Body of pancreas (tissue), 4 donors: ENCODE data around the gene NDUFS8. TPM values are rescaled to one million over a fixed set of nuclear protein-coding genes. Genes with fewer than 3 reads are reported as not detected.
A peak's percentile ranks its signal among the peaks of the same experiment; 100 is the strongest.

Source experiments
- ATAC-seq: fragments of 150-250 bp; one replicate; pipeline ENCODE4 v1.9.1; 2016
- DNase-seq, 4 donors: peaks; one replicate each; pipeline ENCODE4 v3.0.0-alpha.2; 2019
- H3K27ac ChIP-seq, 4 donors: fragments of 200-600 bp; sonication (generic); 1 replicate in 3 of 4; 2 replicates in 1 of 4; pipeline versions ENCODE4 v1.5.1 to v1.6.1; 2016 to 2019; ENCODE audit warnings: mild to moderate bottlenecking in 1 of 4, mixed read lengths in 1 of 4, moderate library complexity in 1 of 4
- H3K27me3 ChIP-seq, 2 donors: fragments of 200-600 bp; sonication (generic); one replicate each; pipeline ENCODE4 v1.6.0; 2016; ENCODE audit warnings: mild to moderate bottlenecking in 1 of 2
- H3K36me3 ChIP-seq, 2 donors: fragments of 200-600 bp; sonication (generic); replicated peaks in 1 of 2; 2 replicates each; pipeline ENCODE4 v1.5.1; 2016; ENCODE audit warnings: low read depth in 2 of 2; ENCODE audit not compliant: insufficient read depth in 1 of 2
- H3K4me1 ChIP-seq: fragments of 200-600 bp; sonication (generic); one replicate; pipeline ENCODE4 v1.6.0; 2016
- H3K4me3 ChIP-seq, 2 donors: fragments of 200-600 bp; sonication (generic); 1 replicate in 1 of 2; 2 replicates in 1 of 2; pipeline ENCODE4 v1.5.1; 2016 to 2019
- H3K9me3 ChIP-seq, 3 donors: fragments of 200-600 bp; sonication (generic); 1 replicate in 2 of 3; 2 replicates in 1 of 3; pipeline ENCODE4 v1.5.1; 2016
- POLR2A ChIP-seq, 3 donors: fragments of 450-650 bp; IDR thresholded peaks; one replicate each; pipeline ENCODE4 v1.6.1; 2016; ENCODE audit warnings: antibody characterized with exemption in 3 of 3, mild to moderate bottlenecking in 2 of 3
- WGBS, 2 donors: methylation state at CpG; one replicate each; pipeline ENCODE4 v1.1.5; 2017; 5-methylcytosine and 5-hydroxymethylcytosine counted together
- intact Hi-C: fragments of 100-400 bp; cut with DNase I; formaldehyde crosslinking; loops from one replicate; pipeline ENCODE4 v1.15.1; 2023
- total RNA-seq, 2 donors: library from RNA; depleted of rRNA; stranded (reverse); fragments of >200 nt; gene quantifications; one replicate each; pipeline ENCODE4 v1.1.0, GENCODE V29; 2016
- TF ChIP-seq, protein P1 (sequence below), 7 experiments: fragments of 450-650 bp in 4 of 7; fragments of 200-600 bp in 3 of 7; sonication (generic) in 3 of 7; IDR thresholded peaks; one replicate each; pipeline ENCODE4 v1.5.1; 2016 to 2019; ENCODE audit warnings: antibody characterized with exemption in 7 of 7

Gene NDUFS8
- total RNA-seq, 2 donors from 2014 or later: 108 to 109 TPM

DNA sequence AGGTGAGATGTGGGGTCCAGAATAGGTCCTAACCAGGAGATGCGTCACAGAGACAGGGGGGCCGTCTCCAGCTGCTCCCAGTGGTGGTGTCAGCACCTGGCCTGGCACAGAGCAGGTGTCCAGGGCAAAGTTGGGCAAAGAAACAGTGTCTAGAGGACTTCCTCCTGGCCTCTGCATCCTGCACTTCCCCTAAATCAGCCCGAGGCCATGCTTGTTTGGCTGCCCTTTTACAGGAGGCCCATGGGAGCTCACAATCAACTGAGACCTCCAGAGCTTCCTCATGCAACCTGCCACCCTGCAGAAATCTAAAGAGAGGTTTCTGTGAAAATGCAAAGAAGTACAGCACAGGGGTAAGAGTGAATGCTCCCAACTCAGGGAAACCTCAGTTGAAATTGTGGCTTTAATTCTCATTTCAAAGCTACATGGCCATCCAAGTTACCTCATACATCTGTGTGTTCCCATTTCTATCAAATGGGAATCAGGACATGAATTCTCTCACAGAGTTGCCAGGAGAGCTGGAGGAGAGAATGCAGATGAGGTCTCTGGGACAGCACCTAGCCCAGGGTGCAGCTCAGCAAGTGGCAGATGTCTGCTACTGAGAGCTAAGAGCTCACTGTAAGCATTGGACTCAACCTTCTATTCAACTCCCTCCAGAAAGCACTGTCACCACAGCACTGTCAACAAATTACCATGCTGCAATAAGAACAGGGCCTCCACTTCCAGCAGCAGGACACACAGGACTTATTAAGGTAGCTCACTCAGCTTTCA is 41.0 kb downstream of the NDUFS8 start:
- H3K4me3 ChIP-seq: no peak overlapping the region
- peaks cover 6% of the 10 kb centered on the region for H3K4me1 ChIP-seq
- no peaks in the 10 kb centered on the region for H3K27me3 ChIP-seq
- no peak overlapping the region for H3K27ac ChIP-seq
- TF ChIP-seq, protein P1, sequence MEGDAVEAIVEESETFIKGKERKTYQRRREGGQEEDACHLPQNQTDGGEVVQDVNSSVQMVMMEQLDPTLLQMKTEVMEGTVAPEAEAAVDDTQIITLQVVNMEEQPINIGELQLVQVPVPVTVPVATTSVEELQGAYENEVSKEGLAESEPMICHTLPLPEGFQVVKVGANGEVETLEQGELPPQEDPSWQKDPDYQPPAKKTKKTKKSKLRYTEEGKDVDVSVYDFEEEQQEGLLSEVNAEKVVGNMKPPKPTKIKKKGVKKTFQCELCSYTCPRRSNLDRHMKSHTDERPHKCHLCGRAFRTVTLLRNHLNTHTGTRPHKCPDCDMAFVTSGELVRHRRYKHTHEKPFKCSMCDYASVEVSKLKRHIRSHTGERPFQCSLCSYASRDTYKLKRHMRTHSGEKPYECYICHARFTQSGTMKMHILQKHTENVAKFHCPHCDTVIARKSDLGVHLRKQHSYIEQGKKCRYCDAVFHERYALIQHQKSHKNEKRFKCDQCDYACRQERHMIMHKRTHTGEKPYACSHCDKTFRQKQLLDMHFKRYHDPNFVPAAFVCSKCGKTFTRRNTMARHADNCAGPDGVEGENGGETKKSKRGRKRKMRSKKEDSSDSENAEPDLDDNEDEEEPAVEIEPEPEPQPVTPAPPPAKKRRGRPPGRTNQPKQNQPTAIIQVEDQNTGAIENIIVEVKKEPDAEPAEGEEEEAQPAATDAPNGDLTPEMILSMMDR (IDR thresholded peaks at IDR 0.05): no peak
- WGBS, 2 donors: 66 to 90% methylated on average over 2 to 3 of the region's 3 CpGs
- ATAC-seq (no peak), DNase-seq (no peak)
- H3K36me3 ChIP-seq: peaks cover 0 to 39% of the 10 kb centered on the region in 2 donors
- H3K9me3 ChIP-seq: no peaks in the 10 kb centered on the region
- intact Hi-C loops: no loop called here

DNA sequence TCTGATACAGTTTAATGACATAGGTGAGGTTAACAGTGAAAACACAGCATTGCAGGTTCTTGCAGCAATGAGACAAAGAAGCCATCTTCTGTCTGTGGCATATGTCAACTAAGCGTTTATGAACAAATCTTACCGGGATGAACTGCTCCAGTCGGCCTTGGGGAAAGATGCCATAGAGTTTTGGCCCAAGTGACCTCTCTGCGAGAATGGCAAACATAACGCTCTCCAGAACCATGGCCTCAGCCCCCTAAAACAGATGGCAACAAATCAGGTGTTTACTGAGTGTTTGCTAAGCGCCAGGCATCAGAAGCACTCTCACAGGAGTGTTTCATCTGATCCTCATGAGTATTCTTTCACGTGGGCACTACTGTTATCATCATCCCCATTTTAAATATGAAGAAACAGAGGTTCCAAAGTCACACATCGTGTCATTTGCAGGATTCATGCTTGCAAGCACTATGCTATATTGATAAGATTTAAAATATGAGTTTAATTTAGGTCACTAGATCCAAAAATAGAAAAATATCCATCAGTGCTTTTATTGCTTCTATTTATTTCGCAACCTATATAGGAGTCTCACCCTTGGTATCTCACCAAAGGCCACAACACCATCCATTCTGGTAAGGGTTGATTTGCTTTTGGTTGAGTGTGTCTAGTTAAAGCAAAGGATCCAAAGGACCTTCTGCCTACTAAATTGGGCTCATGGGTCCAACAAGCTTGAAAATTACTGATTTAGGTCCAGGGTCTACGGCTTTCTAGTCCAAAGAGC is 44.3 kb downstream of the NDUFS8 start:
- intact Hi-C loops: no loop called here
- TF ChIP-seq POLR2A (IDR thresholded peaks at IDR 0.05): no peak
- TF ChIP-seq, protein P1 (IDR thresholded peaks at IDR 0.05): no peak
- ATAC-seq (no peak), DNase-seq (no peak)
- Histone ChIP-seq H3K36me3 (peaks cover 0 to 13% of the 10 kb centered on the region in 2 donors), H3K9me3 (no peaks in the 10 kb centered on the region), H3K4me3 (no peak overlapping the region), H3K27me3 (no peaks in the 10 kb centered on the region), H3K27ac (no peak overlapping the region), H3K4me1 (peaks cover 24% of the 10 kb centered on the region)
- 42 to 49% methylated on average over 10 of the region's 10 CpGs for WGBS, 2 donors

DNA sequence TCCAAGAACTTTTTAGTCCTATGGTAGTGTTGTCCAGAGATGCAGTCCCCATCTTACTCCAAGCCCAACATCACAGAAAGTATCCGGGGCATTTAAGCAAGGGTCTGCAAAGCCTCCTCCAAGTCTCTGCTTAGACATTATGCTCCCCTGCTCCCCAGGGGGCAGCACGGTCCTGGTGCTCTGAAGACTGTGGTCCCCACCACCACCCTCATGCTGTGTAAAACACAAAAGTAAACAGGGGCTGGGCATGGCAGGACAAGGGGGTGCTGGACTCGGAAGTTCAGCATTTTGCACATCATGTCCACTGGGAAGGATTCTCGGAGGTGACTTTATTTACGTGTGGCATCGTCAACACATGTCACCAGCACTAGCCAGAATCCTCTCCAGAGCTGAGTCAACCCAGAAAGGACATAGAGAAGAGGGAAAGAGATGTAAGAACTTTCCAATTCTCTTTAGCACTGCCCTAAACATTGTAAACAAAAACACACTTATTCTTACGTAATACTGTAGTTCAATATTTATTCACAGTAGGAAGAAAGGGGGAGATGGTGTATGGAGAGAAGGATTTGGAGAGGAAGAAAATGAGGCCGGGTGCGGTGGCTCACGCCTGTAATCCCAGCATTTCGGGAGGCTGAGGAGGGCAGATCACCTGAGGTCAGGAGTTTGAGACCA is 46.0 kb downstream of the NDUFS8 start:
- Histone ChIP-seq H3K27ac (no peak overlapping the region), H3K27me3 (no peaks in the 10 kb centered on the region), H3K4me3 (no peak overlapping the region), H3K9me3 (no peaks in the 10 kb centered on the region), H3K4me1 (peaks cover 32% of the 10 kb centered on the region), H3K36me3 (peaks cover 0 to 10% of the 10 kb centered on the region in 2 donors)
- peak in 1 of 4 donors; percentile 44 for DNase-seq
- 72 to 77% methylated on average over 11 of the region's 11 CpGs for WGBS, 2 donors
- ATAC-seq: no peak
- intact Hi-C loops: no loop called here
- TF ChIP-seq POLR2A (IDR thresholded peaks at IDR 0.05): no peak
- TF ChIP-seq, protein P1 (IDR thresholded peaks at IDR 0.05): peak in 5 of 7 experiments; percentile 7 to 48 (median 23)

DNA sequence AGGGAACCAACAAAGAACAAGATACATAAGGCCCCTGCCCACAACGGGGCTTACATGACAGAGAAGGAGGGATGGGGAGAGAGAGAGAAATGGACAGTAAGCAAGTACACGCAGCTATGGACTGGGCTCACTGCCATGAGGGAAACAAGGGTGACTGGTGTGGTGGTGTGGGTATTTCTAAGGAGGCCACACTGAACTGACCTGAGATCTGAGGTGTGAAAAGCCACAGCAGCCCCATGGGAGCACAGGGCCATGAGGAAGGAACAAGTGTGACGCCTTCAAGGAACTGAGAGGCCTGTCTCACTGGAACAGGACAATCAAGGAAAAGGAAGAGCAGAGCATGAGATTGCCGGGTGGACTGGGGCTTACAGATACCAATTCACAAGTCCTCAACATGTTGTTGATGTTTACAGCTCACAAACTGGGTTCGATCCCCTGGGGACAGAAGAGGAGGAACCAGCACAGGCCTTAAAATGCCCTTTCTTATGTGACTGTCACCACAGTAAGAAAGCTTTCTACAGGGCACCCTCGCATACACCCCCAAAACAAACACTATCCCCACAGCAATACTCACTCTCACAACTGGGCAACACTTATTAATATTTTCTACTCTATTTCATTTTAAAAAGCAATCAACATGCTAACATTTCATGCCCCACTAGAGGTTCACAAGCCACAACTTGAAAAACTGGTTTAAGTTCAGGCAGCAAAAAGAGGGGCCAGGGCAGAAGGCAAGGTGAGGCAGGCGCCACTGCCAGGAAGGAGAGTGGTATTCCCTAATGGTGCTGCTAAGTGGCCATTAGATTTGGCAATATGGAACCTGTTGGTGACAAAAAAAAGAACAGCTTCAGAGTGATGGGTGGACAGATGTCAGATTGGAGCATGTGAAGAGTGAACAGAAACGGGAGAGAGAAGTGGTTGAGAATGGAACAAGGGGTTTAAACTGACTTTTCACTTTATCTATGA is 47.4 kb downstream of the NDUFS8 start:
- Histone ChIP-seq H3K27ac (peak overlapping the region in 2 of 4 donors; percentile 27 to 42), H3K4me1 (peaks cover 45% of the 10 kb centered on the region), H3K36me3 (peaks cover 0 to 5% of the 10 kb centered on the region in 2 donors), H3K4me3 (no peak overlapping the region), H3K27me3 (no peaks in the 10 kb centered on the region), H3K9me3 (no peaks in the 10 kb centered on the region)
- 68 to 70% methylated on average over 8 of the region's 8 CpGs for WGBS, 2 donors
- intact Hi-C loops: no loop called here
- ATAC-seq (no peak), DNase-seq (peak in 1 of 4 donors; percentile 37)
- TF ChIP-seq, protein P1 (IDR thresholded peaks at IDR 0.05): peak in 1 of 7 experiments; percentile 13
- no peak for TF ChIP-seq POLR2A (IDR thresholded peaks at IDR 0.05)
